Activated CD4-positive, CD25-positive, alpha-beta regulatory T cell treated with anti-CD3 and anti-CD28 coated beads, Interleukin-2, amount 50 U/mL, for 72 hours (primary cell): ENCODE results near the gene SPATA31E1.
"Not testable (repeated sequence)": the region's sequence is repeated elsewhere in the genome, so short reads cannot be mapped to it uniquely, and the experiment has no call there.

ENCODE experiments used
- DNase-seq: peaks from one replicate; pipeline ENCODE4 v3.0.0; 2021

The SPATA31E1 gene

GRCh38 chr9:87938336-87938735 lies 55.7 kb downstream of the SPATA31E1 start:
- DNase-seq, result not testable (repeated sequence)
